ENCODE measurements around the gene ITGA7.

DNA sequence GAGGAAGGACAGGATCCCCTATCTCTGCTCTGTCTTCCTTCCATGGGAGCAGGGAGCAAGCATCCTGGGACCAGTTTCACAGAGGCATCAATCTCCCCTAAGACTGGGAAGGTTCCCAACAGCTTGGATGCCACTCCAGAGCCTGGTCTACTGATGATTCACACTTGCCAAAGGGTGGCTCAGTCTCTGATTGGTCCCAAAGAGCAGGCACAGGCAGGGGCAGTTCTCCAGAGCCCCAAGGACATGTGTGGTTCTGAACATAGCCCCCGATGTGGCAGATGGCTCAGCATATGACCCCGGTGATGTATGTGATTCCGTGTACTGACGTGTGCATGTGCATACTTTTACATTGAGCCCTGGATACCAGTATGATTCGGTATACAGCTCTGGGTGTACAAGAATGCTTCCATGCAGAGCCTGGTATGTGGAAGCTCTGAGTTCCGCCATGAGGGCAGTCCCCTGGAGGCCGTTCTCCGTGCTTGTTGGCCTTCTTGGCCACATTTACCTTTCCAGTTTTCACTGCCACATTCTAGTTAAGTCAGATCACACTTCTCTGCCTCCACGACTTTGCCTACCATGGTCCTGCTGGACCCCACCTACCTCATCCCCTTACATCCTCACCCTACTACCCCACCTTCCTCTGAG, 21.2 kb downstream of the ITGA7 start:
- TF ChIP-seq, protein P1, sequence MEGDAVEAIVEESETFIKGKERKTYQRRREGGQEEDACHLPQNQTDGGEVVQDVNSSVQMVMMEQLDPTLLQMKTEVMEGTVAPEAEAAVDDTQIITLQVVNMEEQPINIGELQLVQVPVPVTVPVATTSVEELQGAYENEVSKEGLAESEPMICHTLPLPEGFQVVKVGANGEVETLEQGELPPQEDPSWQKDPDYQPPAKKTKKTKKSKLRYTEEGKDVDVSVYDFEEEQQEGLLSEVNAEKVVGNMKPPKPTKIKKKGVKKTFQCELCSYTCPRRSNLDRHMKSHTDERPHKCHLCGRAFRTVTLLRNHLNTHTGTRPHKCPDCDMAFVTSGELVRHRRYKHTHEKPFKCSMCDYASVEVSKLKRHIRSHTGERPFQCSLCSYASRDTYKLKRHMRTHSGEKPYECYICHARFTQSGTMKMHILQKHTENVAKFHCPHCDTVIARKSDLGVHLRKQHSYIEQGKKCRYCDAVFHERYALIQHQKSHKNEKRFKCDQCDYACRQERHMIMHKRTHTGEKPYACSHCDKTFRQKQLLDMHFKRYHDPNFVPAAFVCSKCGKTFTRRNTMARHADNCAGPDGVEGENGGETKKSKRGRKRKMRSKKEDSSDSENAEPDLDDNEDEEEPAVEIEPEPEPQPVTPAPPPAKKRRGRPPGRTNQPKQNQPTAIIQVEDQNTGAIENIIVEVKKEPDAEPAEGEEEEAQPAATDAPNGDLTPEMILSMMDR (conservative IDR thresholded peaks at IDR 0.05): no peak
- TF ChIP-seq EZH2 (IDR thresholded peaks at IDR 0.05; ENCODE audit: low read depth): no peak

Measured in PC-9 (cell line).